ENCODE results near the gene RETREG2.
A peak's percentile ranks its signal among the peaks of the same experiment; 100 is the strongest.

Gene RETREG2

DNA sequence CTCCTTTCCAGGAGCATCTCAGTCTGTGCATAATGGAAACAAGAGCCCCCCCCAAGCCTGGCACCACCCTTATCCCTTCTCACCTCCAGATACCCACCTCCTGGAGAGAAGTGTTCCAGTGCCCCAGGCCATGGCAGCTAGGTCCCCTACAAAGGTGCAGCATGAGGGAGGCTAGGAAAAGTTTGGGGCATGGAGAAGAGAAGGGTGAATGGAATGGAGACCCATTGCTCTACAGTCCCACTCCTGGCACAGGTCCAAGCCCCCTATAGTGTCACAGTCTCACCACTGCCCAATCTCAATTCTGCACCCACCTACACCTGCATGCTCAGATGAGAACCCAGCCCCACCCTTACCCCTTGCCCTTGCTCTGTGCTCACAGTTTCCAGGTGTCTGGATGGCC is 9.1 kb upstream of the RETREG2 start:
- TF ChIP-seq, protein P1, sequence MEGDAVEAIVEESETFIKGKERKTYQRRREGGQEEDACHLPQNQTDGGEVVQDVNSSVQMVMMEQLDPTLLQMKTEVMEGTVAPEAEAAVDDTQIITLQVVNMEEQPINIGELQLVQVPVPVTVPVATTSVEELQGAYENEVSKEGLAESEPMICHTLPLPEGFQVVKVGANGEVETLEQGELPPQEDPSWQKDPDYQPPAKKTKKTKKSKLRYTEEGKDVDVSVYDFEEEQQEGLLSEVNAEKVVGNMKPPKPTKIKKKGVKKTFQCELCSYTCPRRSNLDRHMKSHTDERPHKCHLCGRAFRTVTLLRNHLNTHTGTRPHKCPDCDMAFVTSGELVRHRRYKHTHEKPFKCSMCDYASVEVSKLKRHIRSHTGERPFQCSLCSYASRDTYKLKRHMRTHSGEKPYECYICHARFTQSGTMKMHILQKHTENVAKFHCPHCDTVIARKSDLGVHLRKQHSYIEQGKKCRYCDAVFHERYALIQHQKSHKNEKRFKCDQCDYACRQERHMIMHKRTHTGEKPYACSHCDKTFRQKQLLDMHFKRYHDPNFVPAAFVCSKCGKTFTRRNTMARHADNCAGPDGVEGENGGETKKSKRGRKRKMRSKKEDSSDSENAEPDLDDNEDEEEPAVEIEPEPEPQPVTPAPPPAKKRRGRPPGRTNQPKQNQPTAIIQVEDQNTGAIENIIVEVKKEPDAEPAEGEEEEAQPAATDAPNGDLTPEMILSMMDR (IDR thresholded peaks at IDR 0.05; ENCODE audit: borderline replicate concordance, insufficient read depth, low read depth, low read length) = no peak
- H3K4me3 ChIP-seq (ENCODE audit: low read depth, low read length) = no peak overlapping the region

DNA sequence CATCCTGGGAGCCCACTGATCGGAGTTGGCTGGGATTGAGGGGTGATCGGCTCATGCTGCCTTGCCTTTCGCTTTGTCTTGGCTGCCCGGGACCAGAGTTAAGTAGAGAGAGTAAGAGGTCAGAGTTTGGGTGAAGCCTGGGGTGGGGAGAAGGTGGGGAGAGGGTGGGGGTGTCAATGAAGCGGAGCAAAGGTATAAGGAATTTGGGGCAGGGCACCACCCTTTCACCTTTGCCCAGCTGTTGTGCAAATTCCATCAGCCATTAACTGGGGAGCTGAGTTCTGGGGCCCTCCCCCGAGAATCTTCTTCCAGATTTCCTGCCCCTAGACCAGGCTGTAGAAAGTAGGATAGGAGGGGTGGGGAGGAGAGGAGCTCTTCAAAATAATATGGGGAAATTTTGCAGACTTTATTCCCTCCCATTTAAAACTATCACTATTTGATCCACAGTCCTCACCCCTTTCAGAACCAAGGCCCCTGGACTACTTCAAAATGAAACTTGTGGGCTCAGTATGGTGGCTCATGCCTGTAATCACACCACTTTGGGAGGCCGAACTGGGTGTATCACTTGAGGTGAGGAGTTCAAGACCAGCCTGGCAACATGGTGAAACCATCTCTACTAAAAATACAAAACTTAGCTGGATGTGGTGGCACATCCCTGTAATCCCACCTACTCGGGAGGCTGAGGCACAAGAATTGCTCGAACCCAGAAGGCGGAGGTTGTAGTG is 8.0 kb upstream of the RETREG2 start, which contains the start of gene SLC23A3:
SLC23A3 (minus strand) TSS at position 100 of the 725 bp plus-strand sequence; CDS start at position 55, 45 bp downstream.
- TF ChIP-seq, protein P1 (IDR thresholded peaks at IDR 0.05; ENCODE audit: borderline replicate concordance, insufficient read depth, low read depth, low read length) = no peak

DNA sequence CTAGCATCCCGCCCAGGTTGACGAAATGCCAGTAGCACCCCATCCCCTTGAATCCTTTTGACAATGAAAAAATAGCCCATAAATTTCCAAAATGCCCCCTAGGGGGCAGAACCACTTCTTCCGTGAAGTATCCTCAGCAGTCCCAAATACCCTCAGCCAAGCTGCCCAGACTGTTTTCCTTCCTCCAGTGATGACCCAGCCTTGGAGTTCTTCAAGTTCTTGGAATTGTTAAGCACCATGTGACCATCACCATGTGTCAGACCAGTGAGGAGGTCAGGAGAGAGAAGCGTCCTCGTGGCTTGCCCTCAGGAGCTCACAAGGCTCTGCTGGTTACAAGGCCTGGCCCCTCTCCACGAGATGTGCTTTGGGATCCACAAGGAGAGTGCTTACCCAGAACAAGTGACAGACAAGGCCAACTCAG is 6.8 kb upstream of the RETREG2 start:
- TF ChIP-seq, protein P1 (IDR thresholded peaks at IDR 0.05; ENCODE audit: borderline replicate concordance, insufficient read depth, low read depth, low read length) = peak; percentile 68; the same call in 1 of the 2 replicates
- H3K4me3 ChIP-seq (ENCODE audit: low read depth, low read length) = no peak overlapping the region

More for the DNA sequence above, 8.0 kb upstream of the RETREG2 start, which contains the start of gene SLC23A3:
- H3K4me3 ChIP-seq (ENCODE audit: low read depth, low read length) = no peak within 1 kb of the TSS

DNA sequence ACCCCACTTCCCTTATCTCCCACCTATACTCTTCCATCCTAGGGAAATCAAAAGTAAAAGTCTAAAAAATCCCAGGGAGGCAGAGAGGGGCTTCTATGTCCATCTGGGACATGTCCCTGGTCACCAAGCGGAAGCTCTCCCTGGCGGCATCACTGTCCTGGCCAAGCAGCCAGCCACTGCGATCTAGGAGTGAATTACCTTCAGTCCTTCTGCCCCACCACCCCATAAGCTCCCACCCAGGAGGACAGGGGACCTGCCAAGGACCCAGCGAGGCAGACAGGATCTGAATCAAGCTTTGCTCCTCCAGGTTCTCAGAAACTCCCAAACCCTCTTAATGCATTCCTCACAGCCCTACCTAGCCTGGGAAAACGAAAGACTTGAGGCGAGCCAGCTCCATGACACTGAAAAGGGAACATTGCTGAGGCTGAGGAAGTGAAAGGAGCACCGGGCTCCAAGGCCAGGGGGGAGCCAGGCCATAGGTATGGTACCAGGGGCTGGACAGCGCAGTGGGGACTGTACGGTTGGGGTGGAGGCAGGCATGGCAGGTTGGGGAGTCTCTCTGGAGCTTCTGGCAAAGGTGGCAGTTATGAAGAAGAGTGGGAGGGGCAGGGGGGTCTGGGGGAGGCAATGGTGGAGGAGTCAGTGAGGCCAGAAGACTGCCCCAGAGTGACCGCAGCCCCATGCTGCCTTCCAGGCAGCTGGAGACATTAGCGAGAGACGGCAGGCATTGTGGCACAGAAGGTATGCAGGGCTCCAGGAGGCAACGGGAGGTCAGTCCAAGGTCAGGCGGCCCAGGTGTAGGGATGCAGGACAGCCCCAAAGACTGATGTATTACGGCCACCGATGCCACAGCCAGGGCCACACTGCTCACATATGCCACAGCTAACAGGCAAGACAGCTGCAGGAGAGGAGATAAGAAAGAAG is 5.6 kb upstream of the RETREG2 start:
- TF ChIP-seq, protein P1 (IDR thresholded peaks at IDR 0.05; ENCODE audit: borderline replicate concordance, insufficient read depth, low read depth, low read length) = no peak
- no peak overlapping the region for H3K4me3 ChIP-seq (ENCODE audit: low read depth, low read length)

DNA sequence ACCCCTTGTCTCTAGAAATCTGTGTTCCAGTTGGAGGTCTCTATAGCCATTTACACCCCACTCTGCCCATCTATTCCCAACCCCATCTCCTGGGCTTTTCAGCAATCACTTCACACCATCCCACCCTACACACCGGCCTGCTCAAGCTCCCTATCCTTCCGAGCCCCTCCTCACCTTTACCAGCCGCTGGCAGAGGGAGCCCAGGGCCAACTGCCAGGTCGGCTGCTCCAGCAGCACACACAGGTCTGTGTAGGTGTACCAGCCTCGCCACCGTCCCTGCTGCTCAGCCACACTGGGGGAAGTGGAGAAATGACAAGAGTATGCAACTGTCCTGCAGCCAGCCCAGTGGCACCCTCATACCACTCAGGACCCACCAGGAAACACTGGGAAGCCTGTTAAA is 4.9 kb upstream of the RETREG2 start:
- H3K4me3 ChIP-seq (ENCODE audit: low read depth, low read length) = no peak overlapping the region
- TF ChIP-seq, protein P1 (IDR thresholded peaks at IDR 0.05; ENCODE audit: borderline replicate concordance, insufficient read depth, low read depth, low read length) = no peak

DNA sequence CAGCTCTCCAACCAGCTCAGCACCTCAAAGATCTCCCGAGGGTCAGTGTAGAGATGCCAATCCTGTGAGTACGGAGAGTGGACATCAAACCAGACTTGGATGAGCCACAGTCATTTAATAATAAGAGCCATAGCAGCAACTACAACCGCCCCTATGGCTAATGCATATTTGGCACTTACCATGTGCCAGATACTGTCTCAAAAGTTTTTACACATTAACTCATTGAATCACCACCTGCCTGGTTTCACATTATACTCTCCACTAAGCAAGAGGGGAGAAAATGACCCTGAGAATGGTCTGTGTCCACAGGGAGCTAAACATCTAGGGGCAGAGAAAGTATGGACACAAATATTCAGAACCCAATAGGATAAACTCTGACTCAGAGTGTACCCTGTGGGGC is 3.9 kb upstream of the RETREG2 start:
- TF ChIP-seq, protein P1 (IDR thresholded peaks at IDR 0.05; ENCODE audit: borderline replicate concordance, insufficient read depth, low read depth, low read length) = no peak
- no peak overlapping the region for H3K4me3 ChIP-seq (ENCODE audit: low read depth, low read length)

Data from GM12875 (cell line).